Measurements from ENCODE around the gene GCC2. TPM values are rescaled to one million over a fixed set of nuclear protein-coding genes. Genes with fewer than 3 reads are reported as not detected.
A peak's percentile ranks its signal among the peaks of the same experiment; 100 is the strongest.

Gene GCC2
- total and polyA plus RNA-seq, 2 of the 8 experiments (the other 6 are each of a cell fraction or from before 2014, with no cell fraction given) = 4.6 to 54.9 TPM

DNA sequence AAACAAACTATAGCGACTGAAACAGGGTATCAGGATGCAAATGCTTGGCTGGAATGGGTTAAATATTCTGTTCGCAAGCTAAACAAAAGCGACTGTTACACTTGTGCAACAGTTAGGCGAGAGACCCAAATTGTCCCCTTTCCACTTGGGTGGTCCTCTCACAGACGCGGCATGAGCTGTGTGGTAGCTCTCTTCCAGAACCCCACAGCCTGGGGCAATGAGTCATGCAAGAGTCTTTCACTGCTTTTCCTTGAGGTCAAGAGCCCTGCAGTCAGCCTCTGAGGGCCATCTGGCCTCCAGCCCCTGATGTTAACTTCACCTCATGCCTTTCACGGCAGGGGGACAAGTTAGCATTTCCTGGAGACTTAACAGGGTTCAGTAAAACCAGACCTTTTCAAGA lies 45.5 kb upstream of the GCC2 start (continued):
- TF ChIP-seq RNF2 (IDR thresholded peaks at IDR 0.05; ENCODE audit: borderline replicate concordance, low read depth, low read length, missing control alignments, poor library complexity, severe bottlenecking) (no peak), SUZ12 (IDR thresholded peaks at IDR 0.05; ENCODE audit: low read length) (no peak), EZH2 (IDR thresholded peaks at IDR 0.05; ENCODE audit: low read depth, low read length, severe bottlenecking) (no peak), POLR2A (IDR thresholded peaks at IDR 0.05; ENCODE audit: control extremely low read depth in 1 of 2, low read depth in 2 of 2, low read length in 2 of 2) (peak in 1 of 2 experiments; percentile 65; a peak in 2 of 3 replicates), KDM4A (IDR thresholded peaks at IDR 0.05; ENCODE audit: low read depth, low read length, severe bottlenecking) (no peak), E2F6 (IDR thresholded peaks at IDR 0.05) (peak; percentile 44; the same call in 1 of the 2 replicates), PHF8 (conservative IDR thresholded peaks at IDR 0.05; ENCODE audit: low read depth, low read length) (no peak), SP1 (IDR thresholded peaks at IDR 0.05; ENCODE audit: low read depth, low read length) (0 out of 2 replicates have a peak, but pooled peaks have one; percentile 31), TCF12 (IDR thresholded peaks at IDR 0.05; ENCODE audit: low read depth, low read length) (peak; percentile 82; the same call in 1 of the 2 replicates), ATF2 (IDR thresholded peaks at IDR 0.05; ENCODE audit: low read length) (no peak; the same call in 1 of the 2 replicates), BCL11A (IDR thresholded peaks at IDR 0.05; ENCODE audit: low read depth in 2 of 2, low read length in 2 of 2) (no peak), EP300 (IDR thresholded peaks at IDR 0.05; ENCODE audit: borderline replicate concordance in 1 of 2, low read depth in 2 of 2, low read length in 2 of 2) (no peak), TAF7 (optimal IDR thresholded peaks at IDR 0.05; ENCODE audit: borderline replicate concordance, low read depth, low read length) (peak; percentile 34), RAD21 (IDR thresholded peaks at IDR 0.05 in 1 of 2, conservative IDR thresholded peaks at IDR 0.05 in 1 of 2; ENCODE audit: low read depth in 2 of 2, low read length in 2 of 2) (no peak), CHD1 (IDR thresholded peaks at IDR 0.05; ENCODE audit: low read depth, low read length) (no peak)
